ENCODE results near the gene SUMF1.

DNA sequence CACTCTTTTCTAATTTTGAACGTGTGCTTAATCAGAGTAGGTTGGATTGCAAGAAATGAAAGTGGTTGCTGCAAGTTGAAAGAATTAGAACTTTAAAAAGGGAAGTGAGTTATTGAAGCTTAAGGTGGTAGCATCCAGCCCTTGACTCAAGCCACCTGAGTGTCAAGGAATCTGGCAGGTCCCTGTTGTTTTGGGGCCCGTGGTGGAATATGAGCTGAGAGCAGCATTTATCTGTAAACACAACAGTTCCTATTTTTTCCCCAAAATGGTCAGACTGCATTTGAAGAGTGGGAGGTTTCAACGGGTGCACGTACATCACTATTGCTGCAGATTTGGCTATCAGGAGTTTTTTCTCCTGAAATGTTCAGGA, 27.8 kb upstream of the SUMF1 start:
- TF ChIP-seq SETDB1 (CRISPR knock-in tag; IDR thresholded peaks at IDR 0.05; ENCODE audit: borderline replicate concordance): no peak
- no peak for TF ChIP-seq ZNF850 (CRISPR knock-in tag; conservative IDR thresholded peaks at IDR 0.05)
- no peak for TF ChIP-seq ELF4 (CRISPR knock-in tag; IDR thresholded peaks at IDR 0.05; ENCODE audit: borderline replicate concordance)
